HEK293 (cell line): ENCODE results near the gene AGAP5.

Experiments
- CTCF ChIA-PET: fragments of 350-600 bp; formaldehyde crosslinking; extraction: SDS; loops from one replicate; lab custom pipeline; 2021; ENCODE audit warnings: antibody characterized with exemption; lab: Yijun Ruan, JAX
- POLR2A ChIA-PET: fragments of 300-600 bp; formaldehyde crosslinking; extraction: SDS; loops from one replicate; lab custom pipeline; 2020; ENCODE audit warnings: antibody characterized with exemption, inconsistent platforms; lab: Yijun Ruan, JAX
- H3K27ac ChIP-seq: fragments of 200-500 bp; sonication (Bioruptor generic); 2 replicates; pipeline ENCODE4 v1.5.1; 2014; ENCODE audit warnings: low read depth, low read length, control low read depth, inconsistent platforms; ENCODE audit errors: extremely low read depth
- H3K36me3 ChIP-seq, 2 experiments: fragments of 200-500 bp in 1 of 2; sonication (Bioruptor generic) in 1 of 2; 1 replicate in 1 of 2; 2 replicates in 1 of 2; pipeline ENCODE4 v1.5.1; 2014 to 2017; ENCODE audit warnings: inconsistent platforms in 2 of 2, low read length in 2 of 2; ENCODE audit not compliant: control insufficient read depth in 2 of 2, insufficient read depth in 1 of 2
- H3K4me1 ChIP-seq: fragments of 200-500 bp; sonication (Bioruptor generic); 2 replicates; pipeline ENCODE4 v1.5.1; 2014; ENCODE audit warnings: mild to moderate bottlenecking, low read length, inconsistent platforms; ENCODE audit not compliant: control insufficient read depth, insufficient read depth
- H3K4me3 ChIP-seq: 2 replicates; pipeline ENCODE4 v1.5.1; 2011; ENCODE audit warnings: low read depth, mild to moderate bottlenecking, control low read depth, low read length, moderate library complexity
- H3K9me3 ChIP-seq: fragments of 200-500 bp; sonication (Bioruptor generic); 2 replicates; pipeline ENCODE4 v1.5.1; 2014; ENCODE audit warnings: low read depth, low read length, inconsistent platforms; ENCODE audit not compliant: control insufficient read depth, insufficient read depth
- IKZF3 ChIP-seq: fragments of 450-650 bp; IDR thresholded peaks from 2 replicates; pipeline ENCODE4 v1.5.0; 2018; ENCODE audit warnings: missing biosample characterization, mild to moderate bottlenecking, missing genetic modification characterization, moderate library complexity
- INSM2 ChIP-seq: fragments of 450-650 bp; formaldehyde crosslinking; IDR thresholded peaks from 2 replicates; pipeline ENCODE4 v1.5.1; 2016; ENCODE audit warnings: missing biosample characterization, missing genetic modification characterization
- KLF7 ChIP-seq: fragments of 450-650 bp; formaldehyde crosslinking; IDR thresholded peaks from 2 replicates; pipeline ENCODE4 v1.5.1; 2016; ENCODE audit warnings: missing biosample characterization, missing genetic modification characterization, borderline replicate concordance
- KLF9 ChIP-seq: fragments of 450-650 bp; formaldehyde crosslinking; IDR thresholded peaks from 2 replicates; pipeline ENCODE4 v1.5.1; 2016; ENCODE audit warnings: missing biosample characterization, missing genetic modification characterization, low read depth
- MYNN ChIP-seq: fragments of 450-650 bp; formaldehyde crosslinking; IDR thresholded peaks from 2 replicates; pipeline ENCODE4 v1.5.1; 2016; ENCODE audit warnings: missing biosample characterization, missing genetic modification characterization, borderline replicate concordance
- SP7 ChIP-seq: fragments of 450-650 bp; formaldehyde crosslinking; IDR thresholded peaks from 2 replicates; pipeline ENCODE4 v1.5.1; 2016; ENCODE audit warnings: missing biosample characterization, missing genetic modification characterization
- WT1 ChIP-seq: fragments of 450-650 bp; formaldehyde crosslinking; IDR thresholded peaks from 2 replicates; pipeline ENCODE4 v1.5.1; 2016; ENCODE audit warnings: missing biosample characterization, missing genetic modification characterization
- ZBTB11 ChIP-seq: fragments of 450-650 bp; formaldehyde crosslinking; conservative IDR thresholded peaks from 2 replicates; pipeline ENCODE4 v1.5.1; 2016; ENCODE audit warnings: low read depth, missing biosample characterization, missing genetic modification characterization
- ZBTB17 ChIP-seq: fragments of 450-650 bp; formaldehyde crosslinking; IDR thresholded peaks from 2 replicates; pipeline ENCODE4 v1.5.1; 2016; ENCODE audit warnings: missing biosample characterization, missing genetic modification characterization
- ZBTB44 ChIP-seq: fragments of 450-650 bp; IDR thresholded peaks from 2 replicates; pipeline ENCODE4 v1.5.1; 2018; ENCODE audit warnings: missing biosample characterization, mild to moderate bottlenecking, missing genetic modification characterization
- ZFP37 ChIP-seq: fragments of 450-650 bp; formaldehyde crosslinking; IDR thresholded peaks from 2 replicates; pipeline ENCODE4 v1.5.1; 2016; ENCODE audit warnings: missing biosample characterization, missing genetic modification characterization
- ZFP69B ChIP-seq: fragments of 450-650 bp; formaldehyde crosslinking; IDR thresholded peaks from 2 replicates; pipeline ENCODE4 v1.5.1; 2016; ENCODE audit warnings: missing biosample characterization, missing genetic modification characterization
- ZNF138 ChIP-seq: fragments of 450-650 bp; formaldehyde crosslinking; IDR thresholded peaks from 2 replicates; pipeline ENCODE4 v1.5.1; 2016; ENCODE audit warnings: missing biosample characterization, missing genetic modification characterization, borderline replicate concordance
- ZNF146 ChIP-seq: fragments of 450-650 bp; formaldehyde crosslinking; IDR thresholded peaks from 2 replicates; pipeline ENCODE4 v1.5.1; 2016; ENCODE audit warnings: missing biosample characterization, missing genetic modification characterization
- ZNF148 ChIP-seq: fragments of 450-650 bp; formaldehyde crosslinking; IDR thresholded peaks from 2 replicates; pipeline ENCODE4 v1.5.0; 2017; ENCODE audit warnings: missing biosample characterization, missing genetic modification characterization, borderline replicate concordance
- ZNF2 ChIP-seq: fragments of 450-650 bp; formaldehyde crosslinking; IDR thresholded peaks from 2 replicates; pipeline ENCODE4 v1.5.1; 2016; ENCODE audit warnings: missing biosample characterization, missing genetic modification characterization
- ZNF24 ChIP-seq: fragments of 450-650 bp; formaldehyde crosslinking; IDR thresholded peaks from 2 replicates; pipeline ENCODE4 v1.5.1; 2016; ENCODE audit warnings: missing biosample characterization, missing genetic modification characterization
- ZNF394 ChIP-seq: fragments of 450-650 bp; formaldehyde crosslinking; IDR thresholded peaks from 2 replicates; pipeline ENCODE4 v1.5.1; 2016; ENCODE audit warnings: missing biosample characterization, missing genetic modification characterization, mild to moderate bottlenecking, moderate library complexity, borderline replicate concordance
- ZNF404 ChIP-seq: fragments of 450-650 bp; formaldehyde crosslinking; IDR thresholded peaks from 2 replicates; pipeline ENCODE4 v1.5.1; 2017; ENCODE audit warnings: missing biosample characterization, missing genetic modification characterization
- ZNF548 ChIP-seq: fragments of 450-650 bp; formaldehyde crosslinking; IDR thresholded peaks from 2 replicates; pipeline ENCODE4 v1.5.1; 2016; ENCODE audit warnings: missing biosample characterization, missing genetic modification characterization
- ZNF610 ChIP-seq: fragments of 450-650 bp; formaldehyde crosslinking; IDR thresholded peaks from 2 replicates; pipeline ENCODE4 v1.5.1; 2016; ENCODE audit warnings: missing biosample characterization, missing genetic modification characterization, borderline replicate concordance
- ZNF792 ChIP-seq: fragments of 450-650 bp; formaldehyde crosslinking; IDR thresholded peaks from 2 replicates; pipeline ENCODE4 v1.5.1; 2016; ENCODE audit warnings: missing biosample characterization, missing genetic modification characterization
- ZSCAN23 ChIP-seq: fragments of 450-650 bp; formaldehyde crosslinking; IDR thresholded peaks from 2 replicates; pipeline ENCODE4 v1.5.1; 2016; ENCODE audit warnings: missing biosample characterization, missing genetic modification characterization
- ZSCAN4 ChIP-seq: fragments of 450-650 bp; formaldehyde crosslinking; IDR thresholded peaks from 2 replicates; pipeline ENCODE4 v1.5.1; 2017; ENCODE audit warnings: missing biosample characterization, missing genetic modification characterization

AGAP5 gene

GRCh38 chr10:73744664-73744975 is 46.7 kb upstream of the AGAP5 start:
- no peaks in the 10 kb centered on the region for H3K4me1 ChIP-seq
- H3K4me3 ChIP-seq = peak overlapping the region; percentile 97
- H3K36me3 ChIP-seq = peaks cover 21 to 36% of the 10 kb centered on the region in 2 experiments
- ChIA-PET POLR2A (interaction anchor here (0.9 to 5.4 kb wide), 6 partner anchors 11 to 239 kb away, joined by 3 to 48 read pairs (median 10); partner anchors contain the start of gene CHCHD1), CTCF (interaction anchor here (0.7 kb wide), 1 partner anchor 103 kb away, joined by 3 read pairs; no protein-coding TSS in a partner anchor)
- H3K9me3 ChIP-seq = no peaks in the 10 kb centered on the region
- peak overlapping the region; percentile 63; the same call in 1 of the 2 replicates for H3K27ac ChIP-seq
- no peak for TF ChIP-seq ZSCAN23 (tag by site-specific recombination)
- TF ChIP-seq SP7 (tag by site-specific recombination) = no peak
- no peak for TF ChIP-seq INSM2 (tag by site-specific recombination)
- TF ChIP-seq ZNF146 = no peak
- TF ChIP-seq ZFP37 = no peak
- peak; percentile 23 for TF ChIP-seq ZBTB17 (tag by site-specific recombination)
- TF ChIP-seq ZNF138 = no peak
- no peak for TF ChIP-seq KLF7 (tag by site-specific recombination)
- TF ChIP-seq MYNN = no peak
- 0 out of 2 replicates have a peak, but pooled peaks have one; percentile 4 for TF ChIP-seq ZFP69B (tag by site-specific recombination)
- TF ChIP-seq ZNF404 = no peak
- peak; percentile 73 for TF ChIP-seq KLF9 (tag by site-specific recombination)
- no peak for TF ChIP-seq ZBTB44 (tag by site-specific recombination)
- no peak for TF ChIP-seq ZNF148 (tag by site-specific recombination)
- no peak for TF ChIP-seq ZNF394 (tag by site-specific recombination)

GRCh38 chr10:73743905-73744663 is 46.2 kb upstream of the AGAP5 start, which contains the start of gene SEC24C:
TSS of gene SEC24C (plus strand) at chr10:73744372. CDS start at chr10:73746833, 2,461 bp downstream.
- peak within 1 kb of the TSS; percentile 97 for H3K4me3 ChIP-seq
- ChIA-PET CTCF (interaction anchor here (0.7 kb wide), 1 partner anchor 103 kb away, joined by 3 read pairs; no protein-coding TSS in a partner anchor), POLR2A (interaction anchor here (0.9 to 5.4 kb wide), 8 partner anchors 10 to 238 kb away, joined by 3 to 48 read pairs (median 8); partner anchors contain the start of gene CHCHD1)
- H3K9me3 ChIP-seq = no peaks in the 10 kb centered on the region
- no peaks in the 10 kb centered on the region for H3K4me1 ChIP-seq
- peaks cover 15 to 31% of the 10 kb centered on the region in 2 experiments for H3K36me3 ChIP-seq
- H3K27ac ChIP-seq = peak within 1 kb of the TSS; percentile 63
- TF ChIP-seq WT1 (tag by site-specific recombination) = peak; percentile 20; the same call in 1 of the 2 replicates
- peak; percentile 29; the same call in 1 of the 2 replicates for TF ChIP-seq ZSCAN4 (tag by site-specific recombination)
- peak; percentile 96 for TF ChIP-seq ZBTB11 (tag by site-specific recombination)
- TF ChIP-seq ZNF394 (tag by site-specific recombination) = peak; percentile 72; the same call in 1 of the 2 replicates
- TF ChIP-seq ZNF24 (tag by site-specific recombination) = peak; percentile 79
- TF ChIP-seq IKZF3 (tag by site-specific recombination) = 0 out of 2 replicates have a peak, but pooled peaks have one; percentile 17
- TF ChIP-seq ZNF792 (tag by site-specific recombination) = no peak
- no peak for TF ChIP-seq ZNF548
- TF ChIP-seq ZFP69B (tag by site-specific recombination) = peak; percentile 14; the same call in 1 of the 2 replicates
- peak; percentile 82 for TF ChIP-seq ZNF2 (tag by site-specific recombination)
- 0 out of 2 replicates have a peak, but pooled peaks have one; percentile 43 for TF ChIP-seq ZNF610 (tag by site-specific recombination)
